Gastrocnemius medialis (tissue), 4 donors: ENCODE data around the gene UTP11.

Source experiments
- CTCF ChIP-seq, 5 experiments: fragments of 450-650 bp in 3 of 5; fragments of 200-600 bp in 2 of 5; sonication (generic) in 2 of 5; IDR thresholded peaks in 4 of 5; conservative IDR thresholded peaks in 1 of 5; 1 replicate in 4 of 5; 2 replicates in 1 of 5; pipeline ENCODE4 v1.5.1; 2016 to 2019; ENCODE audit warnings: antibody characterized with exemption in 5 of 5, mild to moderate bottlenecking in 3 of 5, moderate library complexity in 3 of 5
- POLR2A ChIP-seq, 2 donors: fragments of 450-650 bp; IDR thresholded peaks; one replicate each; pipeline ENCODE4 v1.6.1; 2017; ENCODE audit warnings: antibody characterized with exemption in 2 of 2, mild to moderate bottlenecking in 2 of 2, moderate library complexity in 2 of 2

- TF ChIP-seq CTCF (IDR thresholded peaks at IDR 0.05 in 4 of 5, conservative IDR thresholded peaks at IDR 0.05 in 1 of 5) (peak in 1 of 5 experiments; percentile 45), POLR2A (IDR thresholded peaks at IDR 0.05) (no peak)
Measured at GRCh38 chr1:38029081-38029681, 16.6 kb downstream of the UTP11 start.
